Skeletal muscle tissue (tissue), 4 donors: ENCODE data around the gene ELMO1. TPM values are rescaled to one million over a fixed set of nuclear protein-coding genes. Genes with fewer than 3 reads are reported as not detected.
A peak's percentile ranks its signal among the peaks of the same experiment; 100 is the strongest.

Source experiments
- H3K27ac ChIP-seq: one replicate; pipeline ENCODE4 v1.7.0; 2013; ENCODE audit warnings: mild to moderate bottlenecking, low read depth, low read length, inconsistent platforms
- H3K27me3 ChIP-seq, 3 donors: one replicate each; pipeline ENCODE4 v1.7.0; 2013; ENCODE audit warnings: low read length in 3 of 3; ENCODE audit not compliant: control insufficient read depth in 3 of 3, insufficient read depth in 3 of 3
- H3K36me3 ChIP-seq, 3 donors: one replicate each; pipeline ENCODE4 v1.7.0; 2013; ENCODE audit warnings: low read length in 3 of 3; ENCODE audit not compliant: control insufficient read depth in 3 of 3, insufficient read depth in 3 of 3
- H3K4me1 ChIP-seq, 3 donors: one replicate each; pipeline ENCODE4 v1.7.0; 2013; ENCODE audit warnings: low read length in 3 of 3, mild to moderate bottlenecking in 3 of 3; ENCODE audit not compliant: control insufficient read depth in 3 of 3, insufficient read depth in 3 of 3
- H3K4me3 ChIP-seq, 3 donors: one replicate each; pipeline ENCODE4 v1.7.0; 2013; ENCODE audit warnings: low read length in 3 of 3
- H3K9ac ChIP-seq, 3 donors: one replicate each; pipeline ENCODE4 v1.7.0; 2013; ENCODE audit warnings: low read length in 3 of 3, mild to moderate bottlenecking in 3 of 3, moderate library complexity in 2 of 3, low read depth in 1 of 3
- H3K9me3 ChIP-seq, 3 donors: one replicate each; pipeline ENCODE4 v1.7.0; 2013; ENCODE audit warnings: low read length in 3 of 3; ENCODE audit not compliant: control insufficient read depth in 3 of 3
- total RNA-seq: library from RNA; depleted of rRNA; stranded (reverse); fragments of >200 nt; gene quantifications from one replicate; pipeline ENCODE4 v1.2.3, GENCODE V29; 2014
- donor health status: Osteomylitis.

Gene ELMO1
- total RNA-seq, 1 donor from 2014 or later, result 52.7 TPM

DNA sequence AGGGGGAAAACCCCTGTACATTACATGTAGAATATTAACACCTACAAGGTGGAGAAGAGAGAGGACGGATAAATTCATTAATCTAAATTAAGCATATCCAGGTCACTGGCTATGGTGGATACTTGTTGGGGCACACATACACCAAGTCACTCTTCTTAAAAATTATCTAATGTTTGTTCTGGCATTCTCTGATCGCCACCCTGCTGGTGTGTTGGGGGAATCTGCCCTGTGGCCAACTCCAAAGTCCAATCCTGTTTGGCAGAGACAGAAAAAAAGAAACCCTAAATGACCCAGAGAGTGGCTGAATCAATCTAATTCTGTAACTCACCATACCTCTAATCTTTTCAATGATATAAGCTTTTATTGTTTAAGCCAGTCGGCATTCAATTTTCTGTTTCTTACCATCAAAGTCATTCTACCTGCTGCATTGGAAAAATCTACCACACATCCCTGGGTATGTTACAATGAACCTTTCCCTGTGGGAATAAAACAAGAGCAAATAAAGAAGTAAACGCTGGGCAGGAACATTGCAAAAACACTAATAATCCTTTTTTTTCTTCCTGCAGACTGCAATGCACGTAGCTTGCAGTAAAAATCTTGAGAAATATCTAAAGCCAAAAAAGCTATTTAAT, 34.2 kb downstream of the ELMO1 start:
- H3K27me3 ChIP-seq, result no peaks in the 10 kb centered on the region
- H3K27ac ChIP-seq, result no peak overlapping the region
- no peaks in the 10 kb centered on the region for H3K4me1 ChIP-seq
- no peak overlapping the region for H3K4me3 ChIP-seq
- H3K9ac ChIP-seq, result no peak overlapping the region
- no peaks in the 10 kb centered on the region for H3K36me3 ChIP-seq
- peaks cover 0 to 5% (median 0%) of the 10 kb centered on the region in 3 donors for H3K9me3 ChIP-seq

DNA sequence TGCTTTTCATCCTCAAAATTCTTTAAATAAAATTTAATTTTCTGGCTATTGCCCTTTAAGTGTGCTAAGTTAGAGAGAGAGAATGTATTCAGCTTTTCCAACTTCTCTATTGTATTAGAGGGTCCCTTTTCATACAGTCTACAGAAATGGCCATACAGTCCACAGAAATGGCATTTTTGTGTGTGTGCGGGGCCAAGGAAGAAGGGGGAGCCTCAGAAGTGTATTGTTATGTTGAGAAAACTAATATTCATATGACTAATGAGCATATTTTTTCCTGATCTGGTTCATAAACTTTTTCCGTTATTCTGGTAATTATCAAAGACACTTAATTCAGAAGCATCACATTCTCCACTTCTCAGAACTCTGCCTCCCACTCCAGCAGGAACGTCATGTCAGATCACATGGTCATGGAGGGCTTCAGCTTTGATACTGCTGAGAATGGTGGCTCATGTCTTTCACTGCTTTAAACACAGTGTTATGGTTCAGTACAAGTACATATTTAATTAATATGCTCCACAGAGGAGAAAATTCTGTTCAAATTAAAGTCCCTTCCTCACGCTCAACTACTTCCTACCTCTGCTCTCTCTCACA, 37.1 kb downstream of the ELMO1 start:
- Histone ChIP-seq H3K9ac (no peak overlapping the region), H3K27ac (no peak overlapping the region), H3K4me1 (peaks cover 0 to 2% (median 0%) of the 10 kb centered on the region in 3 donors)

GRCh38 chr7:37410305-37411229, 38.1 kb downstream of the ELMO1 start:
- Histone ChIP-seq H3K9ac (no peak overlapping the region), H3K27ac (peak overlapping the region; percentile 23), H3K36me3 (no peaks in the 10 kb centered on the region), H3K9me3 (peaks cover 0 to 5% (median 0%) of the 10 kb centered on the region in 3 donors), H3K4me1 (peaks cover 0 to 5% (median 0%) of the 10 kb centered on the region in 3 donors), H3K4me3 (no peak overlapping the region), H3K27me3 (no peaks in the 10 kb centered on the region)

More for the DNA sequence above, 37.1 kb downstream of the ELMO1 start:
- no peak overlapping the region for H3K4me3 ChIP-seq
- H3K36me3 ChIP-seq, result no peaks in the 10 kb centered on the region
- H3K9me3 ChIP-seq, result peaks cover 0 to 5% (median 0%) of the 10 kb centered on the region in 3 donors
- no peaks in the 10 kb centered on the region for H3K27me3 ChIP-seq

GRCh38 chr7:37409461-37409860, 39.2 kb downstream of the ELMO1 start:
- H3K4me3 ChIP-seq, result no peak overlapping the region
- peaks cover 0 to 10% (median 3%) of the 10 kb centered on the region in 3 donors for H3K4me1 ChIP-seq
- H3K9ac ChIP-seq, result no peak overlapping the region
- peaks cover 0 to 5% (median 0%) of the 10 kb centered on the region in 3 donors for H3K9me3 ChIP-seq
- no peaks in the 10 kb centered on the region for H3K27me3 ChIP-seq
- no peaks in the 10 kb centered on the region for H3K36me3 ChIP-seq
- H3K27ac ChIP-seq, result no peak overlapping the region

DNA sequence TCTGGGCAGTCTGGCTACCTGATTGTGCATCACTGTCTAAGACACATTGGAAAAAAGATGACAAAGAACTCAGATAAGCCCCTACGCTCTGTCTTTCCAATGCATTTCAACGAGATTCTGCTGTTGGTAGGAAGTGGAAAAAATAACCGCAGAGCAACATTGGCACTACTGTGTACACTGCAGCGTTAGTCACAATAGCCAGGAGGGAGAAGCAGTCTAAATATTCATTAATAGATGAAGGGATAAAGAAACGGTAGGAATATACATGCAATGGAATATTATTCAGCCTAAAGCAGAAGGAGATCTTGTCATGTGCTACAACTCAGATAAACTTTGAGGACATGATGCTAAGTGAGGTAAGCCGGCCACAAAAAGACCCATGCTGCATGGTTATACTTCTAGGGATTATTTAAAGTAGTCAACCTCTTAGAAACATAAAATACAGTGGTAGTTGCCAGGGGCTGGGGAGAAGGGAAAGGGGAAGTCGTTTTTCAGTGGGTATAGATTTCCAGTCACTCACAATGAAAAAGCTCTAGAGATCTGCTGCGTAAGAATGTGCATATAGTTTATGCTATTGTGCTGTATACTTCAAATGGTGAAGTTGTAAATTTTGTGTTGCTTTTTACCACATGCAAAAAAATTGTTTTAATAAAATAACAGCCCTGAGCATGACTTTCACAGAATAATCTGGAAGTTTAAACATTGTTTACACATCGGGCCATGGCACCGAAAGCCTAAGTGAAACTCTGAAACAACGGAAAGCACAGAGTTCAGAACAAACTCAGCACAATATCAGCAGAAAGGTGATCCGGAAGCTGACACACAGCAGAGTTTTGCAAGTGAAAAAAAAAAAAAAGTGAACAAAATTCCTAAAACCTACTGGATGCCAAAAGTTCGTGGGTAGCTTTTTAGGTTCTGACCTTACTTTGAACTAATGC, 40.1 kb downstream of the ELMO1 start:
- H3K27ac ChIP-seq, result no peak overlapping the region
- H3K4me3 ChIP-seq, result no peak overlapping the region
- no peak overlapping the region for H3K9ac ChIP-seq
- peaks cover 0 to 3% (median 0%) of the 10 kb centered on the region in 3 donors for H3K9me3 ChIP-seq
- no peaks in the 10 kb centered on the region for H3K36me3 ChIP-seq
- H3K27me3 ChIP-seq, result no peaks in the 10 kb centered on the region
- peaks cover 0 to 10% (median 3%) of the 10 kb centered on the region in 3 donors for H3K4me1 ChIP-seq

DNA sequence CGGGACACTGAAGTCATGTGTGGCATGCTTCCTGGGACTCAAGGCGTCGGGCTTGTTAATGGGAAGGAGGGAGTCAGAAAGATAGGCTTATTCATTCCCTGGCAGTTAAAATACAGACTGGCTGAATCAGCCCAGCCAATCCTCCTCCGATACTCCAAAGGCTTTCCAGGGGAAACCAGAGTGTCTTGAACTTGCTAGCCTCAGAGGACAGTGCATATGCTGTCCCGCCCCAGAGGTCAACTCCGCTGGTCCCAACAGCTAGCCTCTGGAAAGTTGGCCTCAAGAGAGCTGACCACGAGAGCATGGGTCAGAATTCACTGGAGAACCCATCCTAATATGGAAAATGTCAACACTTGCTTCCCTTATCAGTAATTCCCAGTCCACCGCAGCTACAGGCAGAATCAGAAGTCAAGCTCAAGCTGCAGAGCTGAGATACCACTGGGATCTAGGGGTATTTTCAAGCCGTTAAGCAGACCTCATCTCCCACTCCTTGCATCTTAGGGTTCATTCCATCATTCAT, 43.0 kb downstream of the ELMO1 start:
- Histone ChIP-seq H3K4me1 (peaks cover 0 to 10% (median 3%) of the 10 kb centered on the region in 3 donors), H3K36me3 (no peaks in the 10 kb centered on the region), H3K9me3 (no peaks in the 10 kb centered on the region), H3K27me3 (no peaks in the 10 kb centered on the region), H3K27ac (no peak overlapping the region), H3K4me3 (no peak overlapping the region), H3K9ac (no peak overlapping the region)

DNA sequence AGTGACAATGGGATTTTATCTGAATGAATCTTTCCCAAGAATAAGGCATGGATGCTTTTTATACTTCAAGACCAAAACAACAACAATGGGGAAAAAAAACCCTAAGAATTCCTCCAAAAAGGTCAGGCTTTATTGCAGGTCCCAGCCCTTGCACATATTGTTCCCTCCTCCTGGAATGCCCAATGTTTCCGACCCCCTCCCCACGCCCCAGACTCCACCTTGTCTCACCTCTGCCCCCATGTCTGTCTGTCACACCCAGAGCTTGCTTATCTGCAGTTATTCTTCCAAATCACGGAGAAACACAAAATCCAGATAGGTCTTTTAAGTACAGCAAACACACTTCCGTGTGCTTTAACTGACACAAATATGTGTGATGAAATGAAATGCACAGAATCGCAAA, 43.5 kb downstream of the ELMO1 start:
- Histone ChIP-seq H3K9ac (no peak overlapping the region), H3K4me3 (no peak overlapping the region), H3K9me3 (no peaks in the 10 kb centered on the region), H3K36me3 (no peaks in the 10 kb centered on the region), H3K27me3 (no peaks in the 10 kb centered on the region), H3K4me1 (peaks cover 0 to 10% (median 3%) of the 10 kb centered on the region in 3 donors), H3K27ac (no peak overlapping the region)

DNA sequence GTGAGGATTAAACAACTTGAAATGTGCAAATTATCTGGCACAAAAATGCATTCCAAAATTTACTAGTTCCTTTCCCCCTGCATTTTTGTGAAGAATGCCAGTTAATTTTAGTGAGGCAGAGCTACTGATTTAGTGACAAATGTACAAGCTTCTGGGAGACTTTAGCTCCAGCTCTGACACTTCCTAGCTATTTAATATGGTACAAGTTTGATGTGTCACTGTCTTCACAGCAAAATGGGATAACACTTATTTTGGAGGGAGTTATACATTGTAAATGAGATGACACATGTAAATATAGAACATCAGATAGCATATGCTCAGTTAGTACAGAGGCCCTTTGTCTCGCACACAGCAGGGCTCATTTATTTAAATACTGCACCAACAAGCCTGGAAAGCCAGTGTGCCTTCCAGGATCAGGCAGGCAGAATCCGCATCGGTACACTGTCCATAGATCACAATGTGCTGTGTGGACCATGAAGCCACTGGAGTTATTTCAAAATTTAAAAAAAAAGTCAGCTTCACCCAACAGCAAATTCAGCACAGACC, 48.7 kb downstream of the ELMO1 start:
- Histone ChIP-seq H3K4me3 (no peak overlapping the region), H3K27ac (no peak overlapping the region), H3K36me3 (no peaks in the 10 kb centered on the region), H3K9me3 (no peaks in the 10 kb centered on the region), H3K9ac (no peak overlapping the region), H3K4me1 (no peaks in the 10 kb centered on the region), H3K27me3 (no peaks in the 10 kb centered on the region)

DNA sequence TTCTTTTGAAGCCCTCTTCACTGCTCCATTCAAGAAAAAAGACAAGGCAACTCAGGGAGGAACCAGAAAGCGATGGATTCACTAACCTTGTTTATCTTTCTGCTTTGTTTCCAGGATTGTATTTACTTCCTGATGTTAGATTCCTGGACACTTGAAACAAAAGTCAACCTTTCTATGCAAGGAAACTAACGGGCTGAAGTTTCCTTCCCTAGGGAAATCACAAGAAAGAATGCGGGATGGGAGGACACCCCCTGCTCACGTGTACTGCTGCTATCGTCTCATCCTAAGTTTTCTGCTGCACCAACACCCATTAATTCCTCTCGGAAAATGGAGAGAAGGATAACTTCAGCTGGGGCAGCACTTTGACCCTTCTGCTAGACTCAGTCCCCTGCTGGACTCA, 50.3 kb downstream of the ELMO1 start:
- H3K27me3 ChIP-seq, result no peaks in the 10 kb centered on the region
- no peaks in the 10 kb centered on the region for H3K36me3 ChIP-seq
- H3K9ac ChIP-seq, result no peak overlapping the region
- no peaks in the 10 kb centered on the region for H3K4me1 ChIP-seq
- no peak overlapping the region for H3K4me3 ChIP-seq
- no peak overlapping the region for H3K27ac ChIP-seq
- no peaks in the 10 kb centered on the region for H3K9me3 ChIP-seq
